Neural cell (in vitro differentiated cells): ENCODE data around the gene NECTIN1.

Experiments
- EP300 ChIP-seq: fragments of 450-650 bp; conservative IDR thresholded peaks from 2 replicates; pipeline ENCODE4 v1.6.1; 2014; ENCODE audit warnings: antibody characterized with exemption, mild to moderate bottlenecking, moderate library complexity; ENCODE audit not compliant: poor library complexity, severe bottlenecking
- EZH2 ChIP-seq: fragments of 200-600, 300-800 bp; shearing (Covaris generic), sonication (generic); IDR thresholded peaks from 2 replicates; pipeline ENCODE4 v1.6.1; 2014; ENCODE audit warnings: antibody characterized with exemption, low read length, borderline replicate concordance, mild to moderate bottlenecking; ENCODE audit not compliant: insufficient read depth, poor library complexity, severe bottlenecking
- POLR2AphosphoS5 ChIP-seq: IDR thresholded peaks from 2 replicates; pipeline ENCODE4 v1.6.1; 2012
- RAD21 ChIP-seq: fragments of 450-650 bp; conservative IDR thresholded peaks from 2 replicates; pipeline ENCODE4 v1.6.1; 2014; ENCODE audit warnings: antibody characterized with exemption, mild to moderate bottlenecking, moderate library complexity
- SMC3 ChIP-seq: fragments of 450-650 bp; conservative IDR thresholded peaks from 2 replicates; pipeline ENCODE4 v1.6.1; 2014; ENCODE audit warnings: antibody characterized with exemption, mild to moderate bottlenecking, moderate library complexity; ENCODE audit not compliant: poor library complexity
- TAF1 ChIP-seq: IDR thresholded peaks from 2 replicates; pipeline ENCODE4 v1.6.1; 2012; ENCODE audit warnings: low read depth
- TF ChIP-seq, protein P1 (sequence below): fragments of 450-650 bp; IDR thresholded peaks from 2 replicates; pipeline ENCODE4 v1.5.1; 2014; ENCODE audit warnings: antibody characterized with exemption, mild to moderate bottlenecking, moderate library complexity; ENCODE audit not compliant: poor library complexity, severe bottlenecking
- TF ChIP-seq, protein P2 (sequence below): IDR thresholded peaks from 2 replicates; pipeline ENCODE4 v1.6.1; 2012; ENCODE audit warnings: borderline replicate concordance

DNA sequence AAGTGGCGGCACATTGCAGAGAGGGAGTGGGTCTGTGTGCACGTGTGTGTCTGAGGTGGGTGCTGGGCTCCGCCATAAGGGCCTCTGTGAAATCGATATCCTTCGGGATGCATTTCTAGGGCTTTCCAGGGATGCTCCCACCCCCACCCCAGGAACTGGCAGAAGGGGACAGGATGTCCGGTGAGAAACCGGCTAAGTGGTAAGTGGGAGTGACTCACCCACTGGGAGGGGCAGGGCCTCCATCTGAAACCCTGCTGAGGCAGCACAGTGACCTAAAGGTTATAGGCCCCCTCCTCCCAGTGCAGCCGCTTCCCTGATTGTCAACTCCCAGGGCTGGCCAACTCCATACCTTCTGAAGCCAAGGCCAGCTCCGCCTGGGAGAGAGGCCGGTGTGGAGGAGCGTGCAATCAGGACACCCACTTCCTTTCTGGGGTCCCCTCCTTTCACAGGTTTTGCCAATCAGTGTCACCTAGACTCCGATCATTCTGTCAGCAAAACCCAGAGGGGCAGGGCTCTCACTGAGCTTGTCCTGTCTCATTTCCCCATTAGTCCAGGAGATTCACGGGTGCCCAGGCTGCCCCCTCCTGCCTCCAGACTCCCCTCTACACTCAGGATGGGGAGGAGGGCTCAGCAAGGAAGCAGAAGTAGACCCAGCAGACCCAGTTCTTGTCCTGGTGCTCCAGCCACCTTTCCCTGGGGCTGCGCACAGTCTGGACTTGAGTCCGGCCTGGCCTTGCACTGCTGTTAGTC is 44.5 kb downstream of the NECTIN1 start:
- TF ChIP-seq, protein P1, sequence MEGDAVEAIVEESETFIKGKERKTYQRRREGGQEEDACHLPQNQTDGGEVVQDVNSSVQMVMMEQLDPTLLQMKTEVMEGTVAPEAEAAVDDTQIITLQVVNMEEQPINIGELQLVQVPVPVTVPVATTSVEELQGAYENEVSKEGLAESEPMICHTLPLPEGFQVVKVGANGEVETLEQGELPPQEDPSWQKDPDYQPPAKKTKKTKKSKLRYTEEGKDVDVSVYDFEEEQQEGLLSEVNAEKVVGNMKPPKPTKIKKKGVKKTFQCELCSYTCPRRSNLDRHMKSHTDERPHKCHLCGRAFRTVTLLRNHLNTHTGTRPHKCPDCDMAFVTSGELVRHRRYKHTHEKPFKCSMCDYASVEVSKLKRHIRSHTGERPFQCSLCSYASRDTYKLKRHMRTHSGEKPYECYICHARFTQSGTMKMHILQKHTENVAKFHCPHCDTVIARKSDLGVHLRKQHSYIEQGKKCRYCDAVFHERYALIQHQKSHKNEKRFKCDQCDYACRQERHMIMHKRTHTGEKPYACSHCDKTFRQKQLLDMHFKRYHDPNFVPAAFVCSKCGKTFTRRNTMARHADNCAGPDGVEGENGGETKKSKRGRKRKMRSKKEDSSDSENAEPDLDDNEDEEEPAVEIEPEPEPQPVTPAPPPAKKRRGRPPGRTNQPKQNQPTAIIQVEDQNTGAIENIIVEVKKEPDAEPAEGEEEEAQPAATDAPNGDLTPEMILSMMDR = no peak
- TF ChIP-seq POLR2AphosphoS5 (no peak), TAF1 (no peak), RAD21 (no peak), EP300 (no peak), SMC3 (no peak), EZH2 (no peak)
- TF ChIP-seq, protein P2, sequence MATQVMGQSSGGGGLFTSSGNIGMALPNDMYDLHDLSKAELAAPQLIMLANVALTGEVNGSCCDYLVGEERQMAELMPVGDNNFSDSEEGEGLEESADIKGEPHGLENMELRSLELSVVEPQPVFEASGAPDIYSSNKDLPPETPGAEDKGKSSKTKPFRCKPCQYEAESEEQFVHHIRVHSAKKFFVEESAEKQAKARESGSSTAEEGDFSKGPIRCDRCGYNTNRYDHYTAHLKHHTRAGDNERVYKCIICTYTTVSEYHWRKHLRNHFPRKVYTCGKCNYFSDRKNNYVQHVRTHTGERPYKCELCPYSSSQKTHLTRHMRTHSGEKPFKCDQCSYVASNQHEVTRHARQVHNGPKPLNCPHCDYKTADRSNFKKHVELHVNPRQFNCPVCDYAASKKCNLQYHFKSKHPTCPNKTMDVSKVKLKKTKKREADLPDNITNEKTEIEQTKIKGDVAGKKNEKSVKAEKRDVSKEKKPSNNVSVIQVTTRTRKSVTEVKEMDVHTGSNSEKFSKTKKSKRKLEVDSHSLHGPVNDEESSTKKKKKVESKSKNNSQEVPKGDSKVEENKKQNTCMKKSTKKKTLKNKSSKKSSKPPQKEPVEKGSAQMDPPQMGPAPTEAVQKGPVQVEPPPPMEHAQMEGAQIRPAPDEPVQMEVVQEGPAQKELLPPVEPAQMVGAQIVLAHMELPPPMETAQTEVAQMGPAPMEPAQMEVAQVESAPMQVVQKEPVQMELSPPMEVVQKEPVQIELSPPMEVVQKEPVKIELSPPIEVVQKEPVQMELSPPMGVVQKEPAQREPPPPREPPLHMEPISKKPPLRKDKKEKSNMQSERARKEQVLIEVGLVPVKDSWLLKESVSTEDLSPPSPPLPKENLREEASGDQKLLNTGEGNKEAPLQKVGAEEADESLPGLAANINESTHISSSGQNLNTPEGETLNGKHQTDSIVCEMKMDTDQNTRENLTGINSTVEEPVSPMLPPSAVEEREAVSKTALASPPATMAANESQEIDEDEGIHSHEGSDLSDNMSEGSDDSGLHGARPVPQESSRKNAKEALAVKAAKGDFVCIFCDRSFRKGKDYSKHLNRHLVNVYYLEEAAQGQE = no peak
